ENCODE data around the gene LCTL.

DNA sequence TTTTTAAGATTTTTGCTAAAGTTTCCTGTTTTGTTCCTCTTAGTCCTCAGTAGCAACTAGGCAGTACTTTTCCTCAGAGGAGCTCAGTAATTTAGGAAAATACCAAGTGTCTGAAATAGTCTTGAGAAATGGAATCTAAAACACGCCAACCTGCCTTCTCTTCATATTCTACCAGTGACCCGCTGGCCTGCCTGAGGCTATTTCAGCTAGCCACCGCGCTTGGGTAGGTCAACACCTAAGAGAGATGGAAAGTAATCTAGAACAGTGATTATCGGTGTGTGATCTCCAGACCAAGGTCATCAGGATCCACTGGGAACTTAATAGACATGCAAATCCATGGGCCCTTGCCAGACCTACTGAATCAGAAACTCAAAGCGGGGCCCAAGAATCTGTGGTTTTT lies 7.5 kb downstream of the LCTL start:
- TF ChIP-seq, protein P1, sequence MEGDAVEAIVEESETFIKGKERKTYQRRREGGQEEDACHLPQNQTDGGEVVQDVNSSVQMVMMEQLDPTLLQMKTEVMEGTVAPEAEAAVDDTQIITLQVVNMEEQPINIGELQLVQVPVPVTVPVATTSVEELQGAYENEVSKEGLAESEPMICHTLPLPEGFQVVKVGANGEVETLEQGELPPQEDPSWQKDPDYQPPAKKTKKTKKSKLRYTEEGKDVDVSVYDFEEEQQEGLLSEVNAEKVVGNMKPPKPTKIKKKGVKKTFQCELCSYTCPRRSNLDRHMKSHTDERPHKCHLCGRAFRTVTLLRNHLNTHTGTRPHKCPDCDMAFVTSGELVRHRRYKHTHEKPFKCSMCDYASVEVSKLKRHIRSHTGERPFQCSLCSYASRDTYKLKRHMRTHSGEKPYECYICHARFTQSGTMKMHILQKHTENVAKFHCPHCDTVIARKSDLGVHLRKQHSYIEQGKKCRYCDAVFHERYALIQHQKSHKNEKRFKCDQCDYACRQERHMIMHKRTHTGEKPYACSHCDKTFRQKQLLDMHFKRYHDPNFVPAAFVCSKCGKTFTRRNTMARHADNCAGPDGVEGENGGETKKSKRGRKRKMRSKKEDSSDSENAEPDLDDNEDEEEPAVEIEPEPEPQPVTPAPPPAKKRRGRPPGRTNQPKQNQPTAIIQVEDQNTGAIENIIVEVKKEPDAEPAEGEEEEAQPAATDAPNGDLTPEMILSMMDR (IDR thresholded peaks at IDR 0.05), result no peak
- no peak for TF ChIP-seq POLR2A (IDR thresholded peaks at IDR 0.05)

Data from lower leg skin (tissue), 3 donors.